ENCODE data around the gene SLC2A8. TPM values are rescaled to one million over a fixed set of nuclear protein-coding genes. Genes with fewer than 3 reads are reported as not detected.

The SLC2A8 gene
- total RNA-seq, 1 experiment from 2014 or later: 37.4 TPM

DNA sequence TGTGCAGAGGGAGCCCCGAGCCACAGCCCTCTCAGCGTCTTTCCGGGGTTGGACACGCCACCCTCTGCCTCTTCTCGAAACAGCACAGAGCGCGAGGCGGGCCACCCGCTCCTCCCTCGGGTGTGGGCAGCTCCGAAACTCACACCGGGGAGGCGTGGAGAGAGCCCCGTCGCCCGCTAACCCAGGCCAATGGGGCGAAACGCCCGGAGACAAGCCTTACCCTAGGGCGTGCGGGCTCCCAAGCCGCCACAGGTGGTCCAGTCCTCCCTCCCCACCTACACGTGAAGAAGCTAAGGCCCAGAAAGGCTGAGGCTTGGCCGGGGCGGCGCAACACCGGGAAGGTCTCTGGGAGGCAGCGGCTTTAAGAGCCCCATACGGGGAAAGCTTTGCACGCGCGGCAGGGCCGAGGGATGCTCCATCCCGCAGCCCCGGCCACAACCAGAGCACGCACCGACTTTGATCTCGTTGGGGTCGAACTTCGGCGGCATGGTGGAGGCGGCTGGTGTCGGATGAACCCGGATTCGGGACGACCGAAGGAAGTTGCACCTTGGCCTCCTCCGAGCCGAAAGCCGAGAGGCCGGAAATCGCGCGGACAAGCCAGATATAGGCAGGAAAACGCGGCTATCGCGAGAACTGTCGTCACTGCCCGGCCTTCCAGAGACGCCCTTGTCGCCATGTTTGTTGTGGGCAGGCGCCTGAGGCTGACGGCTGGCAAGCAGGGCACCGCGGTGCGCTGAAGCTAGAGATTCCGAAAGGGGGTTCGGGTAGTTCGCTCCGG lies 54.0 kb downstream of the SLC2A8 start, which contains the start of the genes LRSAM1 and RPL12 (continued):
- TF ChIP-seq USF2 (CRISPR knock-in tag; IDR thresholded peaks at IDR 0.05) (no peak), ZNF219 (CRISPR knock-in tag; IDR thresholded peaks at IDR 0.05; ENCODE audit: borderline replicate concordance) (no peak), ZNF232 (CRISPR knock-in tag; IDR thresholded peaks at IDR 0.05) (0 out of 2 replicates have a peak, but pooled peaks have one; percentile 44), FOXJ3 (CRISPR knock-in tag; IDR thresholded peaks at IDR 0.05; ENCODE audit: borderline replicate concordance) (no peak), RELA (CRISPR knock-in tag; IDR thresholded peaks at IDR 0.05; ENCODE audit: borderline replicate concordance) (peak; percentile 71; the same call in 1 of the 2 replicates), TEAD4 (CRISPR knock-in tag; IDR thresholded peaks at IDR 0.05) (peak; percentile 11; the same call in 1 of the 2 replicates), AFF4 (CRISPR knock-in tag; IDR thresholded peaks at IDR 0.05; ENCODE audit: borderline replicate concordance) (peak; percentile 87; the same call in 1 of the 2 replicates), MAX (CRISPR knock-in tag; IDR thresholded peaks at IDR 0.05) (peak; percentile 96), NR1H2 (CRISPR knock-in tag; IDR thresholded peaks at IDR 0.05) (peak; percentile 73; the same call in 1 of the 2 replicates), ATF1 (CRISPR knock-in tag; IDR thresholded peaks at IDR 0.05) (no peak; the same call in 1 of the 2 replicates), HMGA2 (CRISPR knock-in tag; IDR thresholded peaks at IDR 0.05) (no peak), NR2C2 (CRISPR knock-in tag; IDR thresholded peaks at IDR 0.05) (no peak), E2F1 (CRISPR knock-in tag; IDR thresholded peaks at IDR 0.05) (0 out of 2 replicates have a peak, but pooled peaks have one; percentile 47), CREM (CRISPR knock-in tag; IDR thresholded peaks at IDR 0.05) (peak; percentile 91)
- TF ChIP-seq, protein P1, sequence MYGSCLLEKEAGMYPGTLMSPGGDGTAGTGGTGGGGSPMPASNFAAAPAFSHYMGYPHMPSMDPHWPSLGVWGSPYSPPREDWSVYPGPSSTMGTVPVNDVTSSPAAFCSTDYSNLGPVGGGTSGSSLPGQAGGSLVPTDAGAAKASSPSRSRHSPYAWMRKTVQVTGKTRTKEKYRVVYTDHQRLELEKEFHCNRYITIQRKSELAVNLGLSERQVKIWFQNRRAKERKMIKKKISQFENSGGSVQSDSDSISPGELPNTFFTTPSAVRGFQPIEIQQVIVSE (CRISPR knock-in tag; IDR thresholded peaks at IDR 0.05; ENCODE audit: borderline replicate concordance): no peak
- TF ChIP-seq, protein P2, sequence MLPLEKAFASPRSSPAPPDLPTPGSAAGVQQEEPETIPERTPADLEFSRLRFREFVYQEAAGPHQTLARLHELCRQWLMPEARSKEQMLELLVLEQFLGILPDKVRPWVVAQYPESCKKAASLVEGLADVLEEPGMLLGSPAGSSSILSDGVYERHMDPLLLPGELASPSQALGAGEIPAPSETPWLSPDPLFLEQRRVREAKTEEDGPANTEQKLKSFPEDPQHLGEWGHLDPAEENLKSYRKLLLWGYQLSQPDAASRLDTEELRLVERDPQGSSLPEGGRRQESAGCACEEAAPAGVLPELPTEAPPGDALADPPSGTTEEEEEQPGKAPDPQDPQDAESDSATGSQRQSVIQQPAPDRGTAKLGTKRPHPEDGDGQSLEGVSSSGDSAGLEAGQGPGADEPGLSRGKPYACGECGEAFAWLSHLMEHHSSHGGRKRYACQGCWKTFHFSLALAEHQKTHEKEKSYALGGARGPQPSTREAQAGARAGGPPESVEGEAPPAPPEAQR (CRISPR knock-in tag; IDR thresholded peaks at IDR 0.05): no peak
- TF ChIP-seq, protein P3, sequence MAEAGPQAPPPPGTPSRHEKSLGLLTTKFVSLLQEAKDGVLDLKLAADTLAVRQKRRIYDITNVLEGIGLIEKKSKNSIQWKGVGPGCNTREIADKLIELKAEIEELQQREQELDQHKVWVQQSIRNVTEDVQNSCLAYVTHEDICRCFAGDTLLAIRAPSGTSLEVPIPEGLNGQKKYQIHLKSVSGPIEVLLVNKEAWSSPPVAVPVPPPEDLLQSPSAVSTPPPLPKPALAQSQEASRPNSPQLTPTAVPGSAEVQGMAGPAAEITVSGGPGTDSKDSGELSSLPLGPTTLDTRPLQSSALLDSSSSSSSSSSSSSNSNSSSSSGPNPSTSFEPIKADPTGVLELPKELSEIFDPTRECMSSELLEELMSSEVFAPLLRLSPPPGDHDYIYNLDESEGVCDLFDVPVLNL (CRISPR knock-in tag; IDR thresholded peaks at IDR 0.05; ENCODE audit: borderline replicate concordance, low read depth): no peak
- TF ChIP-seq, protein P4, sequence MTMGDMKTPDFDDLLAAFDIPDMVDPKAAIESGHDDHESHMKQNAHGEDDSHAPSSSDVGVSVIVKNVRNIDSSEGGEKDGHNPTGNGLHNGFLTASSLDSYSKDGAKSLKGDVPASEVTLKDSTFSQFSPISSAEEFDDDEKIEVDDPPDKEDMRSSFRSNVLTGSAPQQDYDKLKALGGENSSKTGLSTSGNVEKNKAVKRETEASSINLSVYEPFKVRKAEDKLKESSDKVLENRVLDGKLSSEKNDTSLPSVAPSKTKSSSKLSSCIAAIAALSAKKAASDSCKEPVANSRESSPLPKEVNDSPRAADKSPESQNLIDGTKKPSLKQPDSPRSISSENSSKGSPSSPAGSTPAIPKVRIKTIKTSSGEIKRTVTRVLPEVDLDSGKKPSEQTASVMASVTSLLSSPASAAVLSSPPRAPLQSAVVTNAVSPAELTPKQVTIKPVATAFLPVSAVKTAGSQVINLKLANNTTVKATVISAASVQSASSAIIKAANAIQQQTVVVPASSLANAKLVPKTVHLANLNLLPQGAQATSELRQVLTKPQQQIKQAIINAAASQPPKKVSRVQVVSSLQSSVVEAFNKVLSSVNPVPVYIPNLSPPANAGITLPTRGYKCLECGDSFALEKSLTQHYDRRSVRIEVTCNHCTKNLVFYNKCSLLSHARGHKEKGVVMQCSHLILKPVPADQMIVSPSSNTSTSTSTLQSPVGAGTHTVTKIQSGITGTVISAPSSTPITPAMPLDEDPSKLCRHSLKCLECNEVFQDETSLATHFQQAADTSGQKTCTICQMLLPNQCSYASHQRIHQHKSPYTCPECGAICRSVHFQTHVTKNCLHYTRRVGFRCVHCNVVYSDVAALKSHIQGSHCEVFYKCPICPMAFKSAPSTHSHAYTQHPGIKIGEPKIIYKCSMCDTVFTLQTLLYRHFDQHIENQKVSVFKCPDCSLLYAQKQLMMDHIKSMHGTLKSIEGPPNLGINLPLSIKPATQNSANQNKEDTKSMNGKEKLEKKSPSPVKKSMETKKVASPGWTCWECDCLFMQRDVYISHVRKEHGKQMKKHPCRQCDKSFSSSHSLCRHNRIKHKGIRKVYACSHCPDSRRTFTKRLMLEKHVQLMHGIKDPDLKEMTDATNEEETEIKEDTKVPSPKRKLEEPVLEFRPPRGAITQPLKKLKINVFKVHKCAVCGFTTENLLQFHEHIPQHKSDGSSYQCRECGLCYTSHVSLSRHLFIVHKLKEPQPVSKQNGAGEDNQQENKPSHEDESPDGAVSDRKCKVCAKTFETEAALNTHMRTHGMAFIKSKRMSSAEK (CRISPR knock-in tag; IDR thresholded peaks at IDR 0.05; ENCODE audit: borderline replicate concordance): peak; percentile 51; the same call in 1 of the 2 replicates
- TF ChIP-seq, protein P5, sequence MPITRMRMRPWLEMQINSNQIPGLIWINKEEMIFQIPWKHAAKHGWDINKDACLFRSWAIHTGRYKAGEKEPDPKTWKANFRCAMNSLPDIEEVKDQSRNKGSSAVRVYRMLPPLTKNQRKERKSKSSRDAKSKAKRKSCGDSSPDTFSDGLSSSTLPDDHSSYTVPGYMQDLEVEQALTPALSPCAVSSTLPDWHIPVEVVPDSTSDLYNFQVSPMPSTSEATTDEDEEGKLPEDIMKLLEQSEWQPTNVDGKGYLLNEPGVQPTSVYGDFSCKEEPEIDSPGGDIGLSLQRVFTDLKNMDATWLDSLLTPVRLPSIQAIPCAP (CRISPR knock-in tag; IDR thresholded peaks at IDR 0.05): no peak

Measured in WTC11 (cell line).